GM23248 (cell line): ENCODE measurements around the gene SNX22.

Experiments used
- EZH2 ChIP-seq: fragments of 200-600 bp; sonication (generic); IDR thresholded peaks from 2 replicates; pipeline ENCODE4 v1.6.1; 2018; ENCODE audit warnings: antibody characterized with exemption, mild to moderate bottlenecking; ENCODE audit not compliant: insufficient read depth, poor library complexity, severe bottlenecking
- EZH2phosphoT487 ChIP-seq: fragments of 200-600 bp; sonication (generic); IDR thresholded peaks from 2 replicates; pipeline ENCODE4 v1.6.1; 2018; ENCODE audit warnings: antibody characterized with exemption, moderate library complexity, mild to moderate bottlenecking, low read depth; ENCODE audit not compliant: insufficient read depth

DNA sequence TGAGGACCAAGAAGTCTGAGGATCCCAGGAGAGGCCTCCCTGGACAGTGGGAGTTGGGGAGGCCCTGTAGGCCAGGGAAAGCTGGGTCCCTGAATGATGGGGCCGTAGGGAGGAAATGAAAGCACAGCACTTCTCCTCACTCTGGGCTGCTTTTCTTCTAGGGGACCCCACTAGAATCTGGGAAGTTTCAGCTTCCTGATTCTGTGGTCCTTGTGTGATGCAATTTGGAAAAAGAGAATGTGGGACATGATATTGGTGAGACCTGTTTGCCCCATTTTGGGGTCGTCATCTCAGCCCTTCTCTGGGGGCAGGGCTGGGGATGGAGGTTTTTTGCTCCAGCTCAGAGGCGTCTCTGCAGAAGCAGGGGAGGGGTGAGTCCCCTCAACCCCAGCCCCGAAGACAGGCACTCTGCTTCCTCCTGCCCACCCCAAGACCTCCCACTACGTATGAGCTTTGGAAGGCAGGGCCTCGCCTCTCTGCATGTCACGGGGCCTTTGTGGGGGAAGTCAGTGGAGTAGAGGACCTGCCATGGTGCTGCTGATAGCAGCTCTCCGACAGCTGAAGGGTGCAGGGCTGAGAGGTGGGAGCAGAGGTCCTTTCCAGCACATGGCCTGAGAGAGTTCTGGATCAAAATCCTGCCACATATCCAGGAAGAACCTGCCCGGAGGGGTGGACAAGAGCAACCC lies 1.5 kb upstream of the SNX22 start:
- no peak for TF ChIP-seq EZH2
- no peak for TF ChIP-seq EZH2phosphoT487
